ENCODE measurements around the gene IL12RB1. TPM values are rescaled to one million over a fixed set of nuclear protein-coding genes. Genes with fewer than 3 reads are reported as not detected.

The IL12RB1 gene
- total and polyA plus RNA-seq, 10 of the 15 experiments (the other 5 are each of a cell fraction or from before 2014, with no cell fraction given): 2.8 to 29.9 (median 17.6) TPM

DNA sequence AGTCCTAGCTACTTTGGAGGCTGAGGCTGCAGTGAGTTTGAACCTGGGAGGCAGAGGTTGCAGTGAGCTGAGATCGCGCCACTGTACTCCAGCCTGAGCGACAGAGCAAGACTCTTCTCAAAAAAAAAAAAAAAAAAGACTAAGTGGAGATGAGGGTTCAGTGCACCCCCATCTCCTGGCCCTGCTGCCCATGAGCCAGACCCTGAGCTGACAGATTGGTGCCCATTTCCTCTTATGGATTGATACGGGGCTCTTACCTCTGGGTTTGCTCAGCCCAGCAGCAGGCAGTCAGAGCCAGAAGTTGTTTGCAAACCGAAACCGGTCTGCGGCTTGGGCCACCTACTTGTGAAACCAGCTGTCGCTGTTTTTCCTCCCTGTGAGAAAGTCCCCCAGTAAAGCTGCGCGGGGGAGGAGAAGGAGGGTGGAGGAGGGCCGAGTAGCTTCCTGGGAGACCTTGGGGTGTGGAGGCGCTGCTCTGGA is 41.9 kb downstream of the IL12RB1 start (continued):
- TF ChIP-seq, protein P1, sequence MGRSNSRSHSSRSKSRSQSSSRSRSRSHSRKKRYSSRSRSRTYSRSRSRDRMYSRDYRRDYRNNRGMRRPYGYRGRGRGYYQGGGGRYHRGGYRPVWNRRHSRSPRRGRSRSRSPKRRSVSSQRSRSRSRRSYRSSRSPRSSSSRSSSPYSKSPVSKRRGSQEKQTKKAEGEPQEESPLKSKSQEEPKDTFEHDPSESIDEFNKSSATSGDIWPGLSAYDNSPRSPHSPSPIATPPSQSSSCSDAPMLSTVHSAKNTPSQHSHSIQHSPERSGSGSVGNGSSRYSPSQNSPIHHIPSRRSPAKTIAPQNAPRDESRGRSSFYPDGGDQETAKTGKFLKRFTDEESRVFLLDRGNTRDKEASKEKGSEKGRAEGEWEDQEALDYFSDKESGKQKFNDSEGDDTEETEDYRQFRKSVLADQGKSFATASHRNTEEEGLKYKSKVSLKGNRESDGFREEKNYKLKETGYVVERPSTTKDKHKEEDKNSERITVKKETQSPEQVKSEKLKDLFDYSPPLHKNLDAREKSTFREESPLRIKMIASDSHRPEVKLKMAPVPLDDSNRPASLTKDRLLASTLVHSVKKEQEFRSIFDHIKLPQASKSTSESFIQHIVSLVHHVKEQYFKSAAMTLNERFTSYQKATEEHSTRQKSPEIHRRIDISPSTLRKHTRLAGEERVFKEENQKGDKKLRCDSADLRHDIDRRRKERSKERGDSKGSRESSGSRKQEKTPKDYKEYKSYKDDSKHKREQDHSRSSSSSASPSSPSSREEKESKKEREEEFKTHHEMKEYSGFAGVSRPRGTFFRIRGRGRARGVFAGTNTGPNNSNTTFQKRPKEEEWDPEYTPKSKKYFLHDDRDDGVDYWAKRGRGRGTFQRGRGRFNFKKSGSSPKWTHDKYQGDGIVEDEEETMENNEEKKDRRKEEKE (IDR thresholded peaks at IDR 0.05): no peak
- TF ChIP-seq RBBP5 (conservative IDR thresholded peaks at IDR 0.05) (no peak), TARDBP (IDR thresholded peaks at IDR 0.05; ENCODE audit: borderline replicate concordance) (peak; percentile 81; the same call in 1 of the 2 replicates), MEF2B (IDR thresholded peaks at IDR 0.05; ENCODE audit: partially characterized antibody, poor library complexity, severe bottlenecking) (peak; percentile 73), MTA2 (IDR thresholded peaks at IDR 0.05; ENCODE audit: low read depth) (peak; percentile 87), MTA3 (IDR thresholded peaks at IDR 0.05; ENCODE audit: borderline replicate concordance, low read length) (peak; percentile 90; the same call in 1 of the 2 replicates), RAD51 (IDR thresholded peaks at IDR 0.05) (peak; percentile 31; the same call in 1 of the 2 replicates), ZNF217 (IDR thresholded peaks at IDR 0.05) (peak; percentile 92; the same call in 1 of the 2 replicates), GABPA (IDR thresholded peaks at IDR 0.05; ENCODE audit: low read depth) (no peak), EZH2 (IDR thresholded peaks at IDR 0.05; ENCODE audit: borderline replicate concordance, control insufficient read depth, low read depth, low read length) (no peak), RUNX3 (IDR thresholded peaks at IDR 0.05; ENCODE audit: low read length) (peak; percentile 97), ZNF384 (IDR thresholded peaks at IDR 0.05; ENCODE audit: borderline replicate concordance, low read depth, low read length) (no peak), DPF2 (IDR thresholded peaks at IDR 0.05) (peak; percentile 97), YBX1 (IDR thresholded peaks at IDR 0.05) (no peak), SMAD5 (IDR thresholded peaks at IDR 0.05; ENCODE audit: low read depth) (no peak), PAX8 (IDR thresholded peaks at IDR 0.05) (no peak), CHD4 (IDR thresholded peaks at IDR 0.05) (no peak), TCF7 (IDR thresholded peaks at IDR 0.05; ENCODE audit: borderline replicate concordance) (no peak; the same call in 1 of the 2 replicates)
- TF ChIP-seq, protein P2, sequence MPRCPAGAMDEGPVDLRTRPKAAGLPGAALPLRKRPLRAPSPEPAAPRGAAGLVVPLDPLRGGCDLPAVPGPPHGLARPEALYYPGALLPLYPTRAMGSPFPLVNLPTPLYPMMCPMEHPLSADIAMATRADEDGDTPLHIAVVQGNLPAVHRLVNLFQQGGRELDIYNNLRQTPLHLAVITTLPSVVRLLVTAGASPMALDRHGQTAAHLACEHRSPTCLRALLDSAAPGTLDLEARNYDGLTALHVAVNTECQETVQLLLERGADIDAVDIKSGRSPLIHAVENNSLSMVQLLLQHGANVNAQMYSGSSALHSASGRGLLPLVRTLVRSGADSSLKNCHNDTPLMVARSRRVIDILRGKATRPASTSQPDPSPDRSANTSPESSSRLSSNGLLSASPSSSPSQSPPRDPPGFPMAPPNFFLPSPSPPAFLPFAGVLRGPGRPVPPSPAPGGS (IDR thresholded peaks at IDR 0.05; ENCODE audit: borderline replicate concordance, insufficient read depth, low read depth, low read length, poor library complexity, severe bottlenecking): peak; percentile 86
- TF ChIP-seq, protein P3, sequence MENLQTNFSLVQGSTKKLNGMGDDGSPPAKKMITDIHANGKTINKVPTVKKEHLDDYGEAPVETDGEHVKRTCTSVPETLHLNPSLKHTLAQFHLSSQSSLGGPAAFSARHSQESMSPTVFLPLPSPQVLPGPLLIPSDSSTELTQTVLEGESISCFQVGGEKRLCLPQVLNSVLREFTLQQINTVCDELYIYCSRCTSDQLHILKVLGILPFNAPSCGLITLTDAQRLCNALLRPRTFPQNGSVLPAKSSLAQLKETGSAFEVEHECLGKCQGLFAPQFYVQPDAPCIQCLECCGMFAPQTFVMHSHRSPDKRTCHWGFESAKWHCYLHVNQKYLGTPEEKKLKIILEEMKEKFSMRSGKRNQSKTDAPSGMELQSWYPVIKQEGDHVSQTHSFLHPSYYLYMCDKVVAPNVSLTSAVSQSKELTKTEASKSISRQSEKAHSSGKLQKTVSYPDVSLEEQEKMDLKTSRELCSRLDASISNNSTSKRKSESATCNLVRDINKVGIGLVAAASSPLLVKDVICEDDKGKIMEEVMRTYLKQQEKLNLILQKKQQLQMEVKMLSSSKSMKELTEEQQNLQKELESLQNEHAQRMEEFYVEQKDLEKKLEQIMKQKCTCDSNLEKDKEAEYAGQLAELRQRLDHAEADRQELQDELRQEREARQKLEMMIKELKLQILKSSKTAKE (IDR thresholded peaks at IDR 0.05; ENCODE audit: low read depth, poor library complexity, severe bottlenecking): peak; percentile 97
- TF ChIP-seq, protein P4, sequence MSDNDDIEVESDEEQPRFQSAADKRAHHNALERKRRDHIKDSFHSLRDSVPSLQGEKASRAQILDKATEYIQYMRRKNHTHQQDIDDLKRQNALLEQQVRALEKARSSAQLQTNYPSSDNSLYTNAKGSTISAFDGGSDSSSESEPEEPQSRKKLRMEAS (IDR thresholded peaks at IDR 0.05; ENCODE audit: low read depth, low read length): no peak
- TF ChIP-seq, protein P5, sequence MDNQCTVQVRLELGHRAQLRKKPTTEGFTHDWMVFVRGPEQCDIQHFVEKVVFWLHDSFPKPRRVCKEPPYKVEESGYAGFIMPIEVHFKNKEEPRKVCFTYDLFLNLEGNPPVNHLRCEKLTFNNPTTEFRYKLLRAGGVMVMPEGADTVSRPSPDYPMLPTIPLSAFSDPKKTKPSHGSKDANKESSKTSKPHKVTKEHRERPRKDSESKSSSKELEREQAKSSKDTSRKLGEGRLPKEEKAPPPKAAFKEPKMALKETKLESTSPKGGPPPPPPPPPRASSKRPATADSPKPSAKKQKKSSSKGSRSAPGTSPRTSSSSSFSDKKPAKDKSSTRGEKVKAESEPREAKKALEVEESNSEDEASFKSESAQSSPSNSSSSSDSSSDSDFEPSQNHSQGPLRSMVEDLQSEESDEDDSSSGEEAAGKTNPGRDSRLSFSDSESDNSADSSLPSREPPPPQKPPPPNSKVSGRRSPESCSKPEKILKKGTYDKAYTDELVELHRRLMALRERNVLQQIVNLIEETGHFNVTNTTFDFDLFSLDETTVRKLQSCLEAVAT (IDR thresholded peaks at IDR 0.05): peak; percentile 78; the same call in 1 of the 2 replicates

Measured in GM12878 (cell line).